ENCODE data around the gene EMC8. TPM values are rescaled to one million over a fixed set of nuclear protein-coding genes. Genes with fewer than 3 reads are reported as not detected.

Gene EMC8
- total and polyA plus RNA-seq, 2 of the 8 experiments (the other 6 are each of a cell fraction or from before 2014, with no cell fraction given): 52.2 to 69.7 TPM

GRCh38 chr16:85798283-85798776, 1.0 kb downstream of the EMC8 start (continued):
- no peak for TF ChIP-seq RFX5 (IDR thresholded peaks at IDR 0.05; ENCODE audit: borderline replicate concordance, low read depth, low read length)
- TF ChIP-seq CHD2 (IDR thresholded peaks at IDR 0.05; ENCODE audit: low read length): no peak
- TF ChIP-seq TBP (IDR thresholded peaks at IDR 0.05; ENCODE audit: low read depth, low read length): no peak
- TF ChIP-seq TEAD4 (IDR thresholded peaks at IDR 0.05; ENCODE audit: low read depth, low read length): no peak
- no peak for TF ChIP-seq CBX5 (IDR thresholded peaks at IDR 0.05; ENCODE audit: low read depth, low read length)
- no peak for TF ChIP-seq SRF (IDR thresholded peaks at IDR 0.05; ENCODE audit: low read depth, low read length)
- no peak for TF ChIP-seq SIRT6 (IDR thresholded peaks at IDR 0.05; ENCODE audit: low read length)
- no peak for TF ChIP-seq CEBPB (IDR thresholded peaks at IDR 0.05; ENCODE audit: low read depth, low read length)
- TF ChIP-seq CBX8 (IDR thresholded peaks at IDR 0.05; ENCODE audit: borderline replicate concordance, low read depth, low read length): no peak

All from H1 (cell line).